Tracheal epithelial cell (primary cell): ENCODE data around the gene PLEKHB2. TPM values are rescaled to one million over a fixed set of nuclear protein-coding genes. Genes with fewer than 3 reads are reported as not detected.

Experiments
- total RNA-seq: library from RNA; depleted of rRNA; stranded (reverse); fragments of >200 nt; gene quantifications from 2 replicates; pipeline ENCODE4 v1.2.1, GENCODE V29; 2014

PLEKHB2 gene, protein sequence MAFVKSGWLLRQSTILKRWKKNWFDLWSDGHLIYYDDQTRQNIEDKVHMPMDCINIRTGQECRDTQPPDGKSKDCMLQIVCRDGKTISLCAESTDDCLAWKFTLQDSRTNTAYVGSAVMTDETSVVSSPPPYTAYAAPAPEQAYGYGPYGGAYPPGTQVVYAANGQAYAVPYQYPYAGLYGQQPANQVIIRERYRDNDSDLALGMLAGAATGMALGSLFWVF
- total RNA-seq, result 149 and 151 TPM in 2 replicates

DNA sequence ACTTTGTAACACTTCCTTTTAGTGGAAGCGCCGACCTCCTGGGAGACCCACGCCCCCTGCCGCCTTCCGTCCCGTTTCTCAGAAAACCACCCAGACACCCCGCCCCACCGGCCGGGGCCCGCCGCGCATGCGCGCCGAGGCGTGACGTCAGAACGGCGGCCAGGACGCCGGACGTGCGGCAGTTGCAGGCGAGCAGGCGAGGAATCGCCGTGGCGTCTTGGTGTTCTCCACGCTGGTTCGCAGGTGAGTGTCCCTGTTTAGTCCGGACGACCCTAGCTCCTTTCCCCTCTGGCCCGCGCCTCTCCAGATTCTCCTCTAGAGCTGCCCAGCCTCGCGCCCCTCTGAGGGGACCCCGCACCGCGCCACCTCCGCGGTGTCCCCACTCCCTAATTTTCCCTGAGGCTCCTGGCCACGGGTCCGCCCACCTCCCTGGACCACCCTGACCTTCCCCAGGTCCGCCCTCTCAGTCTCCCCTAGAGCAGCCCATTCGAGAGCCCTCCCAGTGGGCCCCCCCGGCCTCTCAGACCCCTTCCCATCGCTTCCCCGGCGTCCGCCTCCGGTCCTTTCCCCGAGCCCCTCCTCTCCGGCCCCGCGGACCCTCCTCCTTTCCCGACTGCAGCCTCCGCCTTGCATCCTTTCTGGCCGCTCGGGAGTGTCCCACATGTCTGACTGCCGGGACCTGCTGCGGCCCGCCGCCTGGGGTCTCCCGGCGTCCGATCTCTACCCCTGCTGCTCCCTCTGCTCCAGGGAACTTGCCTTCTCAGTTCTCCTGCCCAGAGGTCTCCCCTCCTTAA lies at the start of gene PLEKHB2:
Gene PLEKHB2, plus strand, starts transcription at position 181 of the 794 bp plus-strand sequence. CDS start 15,606 bp downstream, outside the sequence.

DNA sequence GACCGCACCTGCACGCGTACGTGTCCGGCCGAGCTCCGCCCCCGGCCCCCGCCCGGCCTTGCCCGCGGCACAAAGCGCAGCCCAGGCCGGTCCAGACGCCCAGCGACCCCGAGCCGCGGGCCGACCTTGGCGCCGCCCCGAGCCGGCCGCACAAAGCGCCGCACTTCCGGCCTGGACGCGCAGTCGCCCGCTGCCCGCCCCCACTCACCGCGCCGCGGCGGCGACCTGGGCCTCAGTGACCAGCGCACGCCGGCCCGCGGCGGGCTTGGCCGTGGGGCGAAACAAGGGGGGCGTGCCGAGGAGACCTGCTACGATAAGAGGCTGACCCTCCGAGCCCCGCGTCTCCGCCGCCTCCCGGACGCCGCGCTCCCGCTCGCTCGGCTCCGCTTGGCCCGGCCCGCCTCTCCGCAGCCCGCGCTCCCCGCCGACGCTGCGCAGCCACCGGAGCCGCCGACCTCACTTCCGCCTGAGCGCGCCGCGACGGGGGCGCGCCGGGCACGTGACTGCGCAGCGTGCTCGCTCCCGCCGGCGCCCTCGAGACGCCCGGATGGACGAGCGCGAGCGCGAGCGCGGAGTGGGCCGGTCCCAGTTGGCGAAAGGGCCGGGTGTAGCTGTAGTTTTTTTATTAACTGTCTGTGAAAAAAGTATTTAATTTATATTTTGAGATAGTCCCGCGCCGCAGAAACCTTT lies 12.0 kb upstream of the PLEKHB2 start, which contains the start of gene FAM168B:
Gene FAM168B, minus strand, starts transcription at position 455 of the 690 bp plus-strand sequence. CDS start 10,814 bp downstream, outside the sequence.

Other genes with a start within 250 kb of the PLEKHB2 start
- 85.1 and 92.5 TPM in 2 replicates for gene FAM168B, start 11.9 kb upstream of the PLEKHB2 start, total RNA-seq
- not detected in 2 replicates for gene POTEE, start 104.2 kb downstream of the PLEKHB2 start, total RNA-seq